NCI-H1417 (cell line): ENCODE measurements around the gene BTBD3.

Source experiments
- DNase-seq, 3 experiments: peaks; one replicate each; lab custom pipeline; 2025; lab: John Stamatoyannopoulos, UW

Gene BTBD3

DNA sequence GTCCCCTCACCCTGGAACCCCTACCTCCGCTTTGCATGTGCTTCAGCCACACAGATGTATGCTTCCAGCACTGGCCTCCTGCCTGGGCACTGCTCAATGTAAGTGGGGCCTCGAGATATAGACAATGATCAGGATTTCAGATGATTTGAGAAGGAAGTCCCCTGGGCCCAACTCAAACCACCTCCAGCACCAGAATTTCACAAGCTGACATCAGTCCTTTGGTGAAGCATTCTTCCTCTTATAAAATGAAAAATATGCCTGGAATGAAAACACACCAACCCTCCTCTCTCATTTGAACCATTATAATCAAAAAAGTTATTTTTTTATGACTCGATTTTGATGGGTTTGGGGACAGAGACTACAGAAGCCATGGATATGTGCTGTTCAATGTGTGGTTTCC lies 48.5 kb downstream of the BTBD3 start:
- no peak for DNase-seq

DNA sequence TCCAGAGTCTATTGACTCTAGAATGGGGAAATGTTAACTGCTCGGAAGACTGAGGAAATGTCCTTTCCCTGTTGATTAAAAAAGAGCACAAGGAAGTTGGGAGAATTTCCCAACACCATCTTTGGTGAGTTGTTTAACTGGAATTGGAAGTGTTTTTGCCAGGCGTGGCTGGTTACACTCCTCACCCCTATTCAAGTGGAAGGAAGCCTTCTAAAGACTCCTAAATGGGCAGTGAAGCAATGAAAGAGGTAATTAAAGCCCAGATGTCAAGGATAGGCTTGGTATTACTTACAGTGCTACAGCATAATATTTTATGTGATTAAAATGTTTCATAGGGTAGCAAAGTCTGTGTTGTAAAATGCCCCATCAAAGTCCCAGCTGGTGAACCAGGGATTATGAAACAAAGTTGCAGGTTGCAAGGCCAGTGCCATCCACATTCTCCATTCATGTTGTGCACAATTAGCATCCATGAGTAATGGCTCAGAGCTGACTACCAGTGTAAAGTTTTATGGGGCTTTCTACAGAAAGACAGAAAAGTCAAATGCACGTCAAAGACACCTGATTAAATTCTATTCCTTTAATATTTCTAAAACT lies 52.6 kb downstream of the BTBD3 start:
- DNase-seq = no peak

DNA sequence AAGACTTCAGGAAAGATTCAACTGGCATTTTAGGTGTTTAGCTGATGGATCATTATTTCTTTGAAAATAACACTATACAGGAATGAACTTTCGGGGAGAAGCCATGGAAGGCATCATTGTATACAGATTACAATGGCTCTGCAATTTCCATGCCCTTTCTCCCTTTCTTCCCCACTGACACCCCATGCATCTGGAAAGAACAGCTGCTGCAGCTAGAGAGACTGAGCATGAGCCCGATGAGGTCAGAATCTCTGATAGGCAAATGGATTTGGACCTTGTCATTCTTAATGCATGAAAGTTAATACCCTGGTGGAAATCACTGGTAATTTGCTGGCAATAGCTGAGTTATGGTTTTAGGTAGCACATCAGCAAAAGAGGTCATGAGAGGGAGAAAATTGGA lies 54.8 kb downstream of the BTBD3 start:
- DNase-seq = no peak
